ENCODE results near the gene MDP1.

MDP1 gene

GRCh38 chr14:24195186-24196070 is 20.4 kb downstream of the MDP1 start, which contains the start of gene TM9SF1:
Gene TM9SF1 (minus strand): TSS chr14:24195441. CDS start chr14:24195019, 422 bp downstream.
- Histone ChIP-seq H3K9me3 (ENCODE audit: control insufficient read depth, low read length) (no peaks in the 10 kb centered on the region), H3K27ac (ENCODE audit: low read depth, low read length, severe bottlenecking) (peak within 1 kb of the TSS; percentile 98), H3K36me3 (ENCODE audit: control insufficient read depth, insufficient read depth, low read length) (peaks cover 48% of the 10 kb centered on the region), H3K4me3 (ENCODE audit: extremely low read depth, insufficient read depth, low read length, poor library complexity, severe bottlenecking) (peak within 1 kb of the TSS; percentile 78), H3K4me1 (ENCODE audit: control insufficient read depth, insufficient read depth, low read length, poor library complexity, severe bottlenecking) (peaks cover 3% of the 10 kb centered on the region)
- 1% methylated on average over 75 to 78 of the region's 89 CpGs for WGBS, 2 experiments (ENCODE audit: insufficient coverage in 2 of 2)

GRCh38 chr14:24194873-24195185 is 21.0 kb downstream of the MDP1 start:
- Histone ChIP-seq H3K4me1 (ENCODE audit: control insufficient read depth, insufficient read depth, low read length, poor library complexity, severe bottlenecking) (peaks cover 3% of the 10 kb centered on the region), H3K27ac (ENCODE audit: low read depth, low read length, severe bottlenecking) (peak overlapping the region; percentile 98)
- WGBS, 2 experiments (ENCODE audit: insufficient coverage in 2 of 2), result 58 to 90% methylated on average over 7 to 8 of the region's 8 CpGs

GRCh38 chr14:24194186-24194872 is 21.5 kb downstream of the MDP1 start:
- H3K4me3 ChIP-seq (ENCODE audit: extremely low read depth, insufficient read depth, low read length, poor library complexity, severe bottlenecking), result peak overlapping the region; percentile 78
- H3K9me3 ChIP-seq (ENCODE audit: control insufficient read depth, low read length), result no peaks in the 10 kb centered on the region
- peaks cover 3% of the 10 kb centered on the region for H3K4me1 ChIP-seq (ENCODE audit: control insufficient read depth, insufficient read depth, low read length, poor library complexity, severe bottlenecking)
- H3K27ac ChIP-seq (ENCODE audit: low read depth, low read length, severe bottlenecking), result peak overlapping the region; percentile 98
- WGBS, 2 experiments (ENCODE audit: insufficient coverage in 2 of 2), result 91 to 100% methylated on average over 5 of the region's 7 CpGs
- peaks cover 44% of the 10 kb centered on the region for H3K36me3 ChIP-seq (ENCODE audit: control insufficient read depth, insufficient read depth, low read length)

More at GRCh38 chr14:24194873-24195185, 21.0 kb downstream of the MDP1 start:
- no peaks in the 10 kb centered on the region for H3K9me3 ChIP-seq (ENCODE audit: control insufficient read depth, low read length)
- H3K4me3 ChIP-seq (ENCODE audit: extremely low read depth, insufficient read depth, low read length, poor library complexity, severe bottlenecking), result peak overlapping the region; percentile 78
- H3K36me3 ChIP-seq (ENCODE audit: control insufficient read depth, insufficient read depth, low read length), result peaks cover 46% of the 10 kb centered on the region

- H3K36me3 ChIP-seq (ENCODE audit: control insufficient read depth, insufficient read depth, low read length), result peaks cover 34% of the 10 kb centered on the region
- no peaks in the 10 kb centered on the region for H3K9me3 ChIP-seq (ENCODE audit: control insufficient read depth, low read length)
- no peak overlapping the region for H3K27ac ChIP-seq (ENCODE audit: low read depth, low read length, severe bottlenecking)
- H3K4me1 ChIP-seq (ENCODE audit: control insufficient read depth, insufficient read depth, low read length, poor library complexity, severe bottlenecking), result peaks cover 4% of the 10 kb centered on the region
- no peak overlapping the region for H3K4me3 ChIP-seq (ENCODE audit: extremely low read depth, insufficient read depth, low read length, poor library complexity, severe bottlenecking)
- WGBS, 2 experiments (ENCODE audit: insufficient coverage in 2 of 2), result 95 to 97% methylated on average over 12 to 14 of the region's 15 CpGs
Measured at GRCh38 chr14:24192933-24193332, 22.9 kb downstream of the MDP1 start.

GRCh38 chr14:24190416-24190815 is 25.4 kb downstream of the MDP1 start:
- no peaks in the 10 kb centered on the region for H3K9me3 ChIP-seq (ENCODE audit: control insufficient read depth, low read length)
- WGBS, 2 experiments (ENCODE audit: insufficient coverage in 2 of 2), result 93 to 96% methylated on average over 8 of the region's 10 CpGs
- H3K4me1 ChIP-seq (ENCODE audit: control insufficient read depth, insufficient read depth, low read length, poor library complexity, severe bottlenecking), result peaks cover 11% of the 10 kb centered on the region
- H3K27ac ChIP-seq (ENCODE audit: low read depth, low read length, severe bottlenecking), result no peak overlapping the region
- H3K4me3 ChIP-seq (ENCODE audit: extremely low read depth, insufficient read depth, low read length, poor library complexity, severe bottlenecking), result no peak overlapping the region
- H3K36me3 ChIP-seq (ENCODE audit: control insufficient read depth, insufficient read depth, low read length), result peaks cover 56% of the 10 kb centered on the region

GRCh38 chr14:24189460-24189859 is 26.4 kb downstream of the MDP1 start:
- no peak overlapping the region for H3K27ac ChIP-seq (ENCODE audit: low read depth, low read length, severe bottlenecking)
- peaks cover 11% of the 10 kb centered on the region for H3K4me1 ChIP-seq (ENCODE audit: control insufficient read depth, insufficient read depth, low read length, poor library complexity, severe bottlenecking)
- 90 to 96% methylated on average over 6 to 9 of the region's 9 CpGs for WGBS, 2 experiments (ENCODE audit: insufficient coverage in 2 of 2)
- no peaks in the 10 kb centered on the region for H3K9me3 ChIP-seq (ENCODE audit: control insufficient read depth, low read length)
- peaks cover 66% of the 10 kb centered on the region for H3K36me3 ChIP-seq (ENCODE audit: control insufficient read depth, insufficient read depth, low read length)
- H3K4me3 ChIP-seq (ENCODE audit: extremely low read depth, insufficient read depth, low read length, poor library complexity, severe bottlenecking), result no peak overlapping the region

- H3K4me3 ChIP-seq (ENCODE audit: extremely low read depth, insufficient read depth, low read length, poor library complexity, severe bottlenecking), result peak overlapping the region; percentile 67
- H3K27ac ChIP-seq (ENCODE audit: low read depth, low read length, severe bottlenecking), result no peak overlapping the region
- H3K4me1 ChIP-seq (ENCODE audit: control insufficient read depth, insufficient read depth, low read length, poor library complexity, severe bottlenecking), result peaks cover 9% of the 10 kb centered on the region
- H3K9me3 ChIP-seq (ENCODE audit: control insufficient read depth, low read length), result no peaks in the 10 kb centered on the region
- WGBS, 2 experiments (ENCODE audit: insufficient coverage in 2 of 2), result 0% methylated on average over 2 of the region's 3 CpGs; no CpG with 5 or more reads in 1 of the 2 experiments
- H3K36me3 ChIP-seq (ENCODE audit: control insufficient read depth, insufficient read depth, low read length), result peaks cover 68% of the 10 kb centered on the region
Measured at GRCh38 chr14:24189059-24189375, 26.8 kb downstream of the MDP1 start.

- no peaks in the 10 kb centered on the region for H3K9me3 ChIP-seq (ENCODE audit: control insufficient read depth, low read length)
- peaks cover 8% of the 10 kb centered on the region for H3K4me1 ChIP-seq (ENCODE audit: control insufficient read depth, insufficient read depth, low read length, poor library complexity, severe bottlenecking)
- WGBS, 2 experiments (ENCODE audit: insufficient coverage in 2 of 2), result 1% methylated on average over 38 to 59 of the region's 65 CpGs
- H3K27ac ChIP-seq (ENCODE audit: low read depth, low read length, severe bottlenecking), result peak within 1 kb of the TSS; percentile 72
- H3K4me3 ChIP-seq (ENCODE audit: extremely low read depth, insufficient read depth, low read length, poor library complexity, severe bottlenecking), result peak within 1 kb of the TSS; percentile 67
- H3K36me3 ChIP-seq (ENCODE audit: control insufficient read depth, insufficient read depth, low read length), result peaks cover 69% of the 10 kb centered on the region
Measured at GRCh38 chr14:24188251-24189058, 27.4 kb downstream of the MDP1 start, which contains the start of gene IPO4. Gene IPO4 (minus strand): TSS chr14:24188816. CDS start chr14:24188787, 29 bp downstream.

- Histone ChIP-seq H3K27ac (ENCODE audit: low read depth, low read length, severe bottlenecking) (no peak overlapping the region), H3K9me3 (ENCODE audit: control insufficient read depth, low read length) (no peaks in the 10 kb centered on the region), H3K4me3 (ENCODE audit: extremely low read depth, insufficient read depth, low read length, poor library complexity, severe bottlenecking) (peak overlapping the region; percentile 67), H3K4me1 (ENCODE audit: control insufficient read depth, insufficient read depth, low read length, poor library complexity, severe bottlenecking) (peaks cover 8% of the 10 kb centered on the region), H3K36me3 (ENCODE audit: control insufficient read depth, insufficient read depth, low read length) (peaks cover 69% of the 10 kb centered on the region)
- 83% methylated on average over 1 of the region's 2 CpGs; no CpG with 5 or more reads in 1 of the 2 experiments for WGBS, 2 experiments (ENCODE audit: insufficient coverage in 2 of 2)
Measured at GRCh38 chr14:24187539-24187915, 28.3 kb downstream of the MDP1 start.

GRCh38 chr14:24186831-24187538 is 28.9 kb downstream of the MDP1 start:
- peak overlapping the region; percentile 67 for H3K4me3 ChIP-seq (ENCODE audit: extremely low read depth, insufficient read depth, low read length, poor library complexity, severe bottlenecking)

More at GRCh38 chr14:24186831-24187538, 28.9 kb downstream of the MDP1 start:
- H3K36me3 ChIP-seq (ENCODE audit: control insufficient read depth, insufficient read depth, low read length), result peaks cover 68% of the 10 kb centered on the region
- no peaks in the 10 kb centered on the region for H3K9me3 ChIP-seq (ENCODE audit: control insufficient read depth, low read length)
- WGBS, 2 experiments (ENCODE audit: insufficient coverage in 2 of 2), result 100% methylated on average over 4 to 7 of the region's 10 CpGs
- no peak overlapping the region for H3K27ac ChIP-seq (ENCODE audit: low read depth, low read length, severe bottlenecking)
- peaks cover 8% of the 10 kb centered on the region for H3K4me1 ChIP-seq (ENCODE audit: control insufficient read depth, insufficient read depth, low read length, poor library complexity, severe bottlenecking)

Measured in mesodermal cell (in vitro differentiated cells).